ENCODE results near the gene USP7. TPM values are rescaled to one million over a fixed set of nuclear protein-coding genes. Genes with fewer than 3 reads are reported as not detected.

Gene USP7
- polyA plus RNA-seq, 3 donors, result 2.4 to 31.7 (median 4.1) TPM

GRCh38 chr16:8847145-8847544 is 116.6 kb downstream of the USP7 start:
- Histone ChIP-seq H3K4me3 (replicated peaks in 1 of 3; ENCODE audit: low read depth in 2 of 3, low read length in 3 of 3) (no peak overlapping the region), H3K9me3 (replicated peaks in 1 of 2; ENCODE audit: control insufficient read depth in 1 of 2, insufficient read depth in 1 of 2, low read length in 2 of 2) (no peaks in the 10 kb centered on the region), H3K36me3 (replicated peaks in 1 of 2; ENCODE audit: control insufficient read depth in 1 of 2, insufficient read depth in 2 of 2, low read length in 2 of 2) (peaks cover 13 to 44% of the 10 kb centered on the region in 2 donors), H3K79me2 (ENCODE audit: insufficient read depth, low read length) (peaks cover 15% of the 10 kb centered on the region), H3K4me2 (replicated peaks; ENCODE audit: extremely low read depth, low read length, poor library complexity, severe bottlenecking) (no peak overlapping the region), H2AFZ (ENCODE audit: insufficient read depth, low read depth, low read length, poor library complexity, severe bottlenecking) (no peak overlapping the region), H3K9ac (ENCODE audit: insufficient read depth, low read length, poor library complexity, severe bottlenecking) (no peak overlapping the region), H3K27ac (ENCODE audit: low read depth in 1 of 2, low read length in 2 of 2) (no peak overlapping the region), H3K4me1 (ENCODE audit: control insufficient read depth in 1 of 2, insufficient read depth in 2 of 2, low read length in 2 of 2) (peaks cover 25 to 37% of the 10 kb centered on the region in 2 donors), H3K27me3 (ENCODE audit: control insufficient read depth in 2 of 2, insufficient read depth in 2 of 2, low read length in 2 of 2) (no peaks in the 10 kb centered on the region), H4K20me1 (ENCODE audit: insufficient read depth, low read length) (peaks cover 49% of the 10 kb centered on the region)
- H3K9me3 Mint-ChIP-seq, result peaks cover 0 to 3% (median 0%) of the 10 kb centered on the region in 7 donors
- H3K36me3 Mint-ChIP-seq, result peaks cover 77 to 78% of the 10 kb centered on the region in 2 donors
- intact Hi-C loops (cut with micrococcal nuclease), result no loop called here
- WGBS (ENCODE audit: insufficient coverage), result 92% methylated on average over 7 of the region's 13 CpGs
- peaks cover 4 to 11% (median 7%) of the 10 kb centered on the region in 3 donors for H3K27me3 Mint-ChIP-seq (ENCODE audit: low read depth in 3 of 3)
- H3K4me1 Mint-ChIP-seq, result peaks cover 53% of the 10 kb centered on the region
- TF ChIP-seq, protein P1, sequence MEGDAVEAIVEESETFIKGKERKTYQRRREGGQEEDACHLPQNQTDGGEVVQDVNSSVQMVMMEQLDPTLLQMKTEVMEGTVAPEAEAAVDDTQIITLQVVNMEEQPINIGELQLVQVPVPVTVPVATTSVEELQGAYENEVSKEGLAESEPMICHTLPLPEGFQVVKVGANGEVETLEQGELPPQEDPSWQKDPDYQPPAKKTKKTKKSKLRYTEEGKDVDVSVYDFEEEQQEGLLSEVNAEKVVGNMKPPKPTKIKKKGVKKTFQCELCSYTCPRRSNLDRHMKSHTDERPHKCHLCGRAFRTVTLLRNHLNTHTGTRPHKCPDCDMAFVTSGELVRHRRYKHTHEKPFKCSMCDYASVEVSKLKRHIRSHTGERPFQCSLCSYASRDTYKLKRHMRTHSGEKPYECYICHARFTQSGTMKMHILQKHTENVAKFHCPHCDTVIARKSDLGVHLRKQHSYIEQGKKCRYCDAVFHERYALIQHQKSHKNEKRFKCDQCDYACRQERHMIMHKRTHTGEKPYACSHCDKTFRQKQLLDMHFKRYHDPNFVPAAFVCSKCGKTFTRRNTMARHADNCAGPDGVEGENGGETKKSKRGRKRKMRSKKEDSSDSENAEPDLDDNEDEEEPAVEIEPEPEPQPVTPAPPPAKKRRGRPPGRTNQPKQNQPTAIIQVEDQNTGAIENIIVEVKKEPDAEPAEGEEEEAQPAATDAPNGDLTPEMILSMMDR (IDR thresholded peaks at IDR 0.05), result no peak
- no peak overlapping the region for H3K27ac Mint-ChIP-seq
- no peak overlapping the region for H3K4me3 Mint-ChIP-seq
- DNase-seq, result no peak

DNA sequence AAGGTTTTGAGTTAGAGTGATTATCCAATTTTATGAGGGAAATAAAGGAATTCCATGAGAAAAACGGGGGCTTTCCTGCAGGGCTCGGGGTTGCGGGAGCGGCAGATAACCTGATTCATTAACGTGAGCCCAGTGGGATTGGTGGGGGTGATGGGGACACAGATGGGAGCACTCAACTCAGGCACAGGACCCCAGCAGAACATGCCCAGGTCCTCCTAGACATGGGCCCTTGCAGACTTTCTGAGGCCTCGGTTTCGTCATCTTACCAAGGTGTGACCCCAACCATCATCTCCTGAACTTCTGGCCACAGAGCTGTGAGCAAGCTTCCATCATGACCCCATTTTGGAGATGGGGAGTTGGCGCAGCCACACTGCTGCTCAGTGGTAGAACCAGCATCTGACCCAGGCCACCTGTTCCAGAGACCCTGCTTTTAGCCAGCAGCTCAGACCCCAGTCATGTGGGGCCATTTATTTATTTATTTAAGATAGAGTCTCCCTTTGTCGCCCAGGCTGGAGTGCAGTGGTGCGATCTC is 117.2 kb downstream of the USP7 start:
- Histone ChIP-seq H3K9ac (ENCODE audit: insufficient read depth, low read length, poor library complexity, severe bottlenecking) (no peak overlapping the region), H4K20me1 (ENCODE audit: insufficient read depth, low read length) (peaks cover 49% of the 10 kb centered on the region), H3K27me3 (ENCODE audit: control insufficient read depth in 2 of 2, insufficient read depth in 2 of 2, low read length in 2 of 2) (no peaks in the 10 kb centered on the region), H3K4me3 (replicated peaks in 1 of 3; ENCODE audit: low read depth in 2 of 3, low read length in 3 of 3) (no peak overlapping the region), H3K79me2 (ENCODE audit: insufficient read depth, low read length) (peaks cover 15% of the 10 kb centered on the region), H3K4me2 (replicated peaks; ENCODE audit: extremely low read depth, low read length, poor library complexity, severe bottlenecking) (no peak overlapping the region), H3K4me1 (ENCODE audit: control insufficient read depth in 1 of 2, insufficient read depth in 2 of 2, low read length in 2 of 2) (peaks cover 25 to 41% of the 10 kb centered on the region in 2 donors), H3K27ac (ENCODE audit: low read depth in 1 of 2, low read length in 2 of 2) (no peak overlapping the region), H2AFZ (ENCODE audit: insufficient read depth, low read depth, low read length, poor library complexity, severe bottlenecking) (no peak overlapping the region), H3K9me3 (replicated peaks in 1 of 2; ENCODE audit: control insufficient read depth in 1 of 2, insufficient read depth in 1 of 2, low read length in 2 of 2) (no peaks in the 10 kb centered on the region), H3K36me3 (replicated peaks in 1 of 2; ENCODE audit: control insufficient read depth in 1 of 2, insufficient read depth in 2 of 2, low read length in 2 of 2) (peaks cover 13 to 37% of the 10 kb centered on the region in 2 donors)
- 96% methylated on average over 10 of the region's 10 CpGs for WGBS (ENCODE audit: insufficient coverage)
- DNase-seq, result peak in 1 of 3 donors; percentile 0
- Mint-ChIP-seq H3K4me1 (peaks cover 59% of the 10 kb centered on the region), H3K36me3 (peaks cover 71 to 77% of the 10 kb centered on the region in 2 donors), H3K4me3 (no peak overlapping the region), H3K27me3 (ENCODE audit: low read depth in 3 of 3) (peaks cover 4 to 8% (median 5%) of the 10 kb centered on the region in 3 donors), H3K27ac (no peak overlapping the region), H3K9me3 (peaks cover 0 to 2% (median 0%) of the 10 kb centered on the region in 7 donors)
- intact Hi-C loops (cut with micrococcal nuclease), result no loop called here
- TF ChIP-seq, protein P1 (IDR thresholded peaks at IDR 0.05), result no peak
